GF-D8 (cell line): ENCODE results near the gene OR51Q1.

Experiments used
- DNase-seq: peaks from one replicate; lab custom pipeline; 2025; lab: John Stamatoyannopoulos, UW

The OR51Q1 gene

DNA sequence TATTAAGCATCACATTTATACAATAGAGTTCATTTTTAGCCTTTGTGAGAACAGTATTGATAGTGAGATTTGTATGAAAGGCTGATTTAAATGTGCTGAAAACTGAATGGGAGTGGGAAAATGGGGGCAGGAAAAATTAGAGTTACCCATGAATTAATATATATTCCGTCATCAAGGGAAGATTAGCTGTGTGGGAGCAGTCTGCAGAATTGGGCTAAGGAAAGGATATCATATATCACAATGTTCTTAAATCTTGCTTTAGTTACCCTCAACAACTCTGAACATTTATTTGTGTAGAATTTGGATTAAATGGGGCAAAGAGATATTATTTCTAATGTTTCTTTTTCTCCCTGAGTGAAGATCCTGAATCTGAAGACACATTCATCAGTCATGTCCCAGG lies at the start of gene OR51Q1:
TSS of gene OR51Q1 (plus strand) at position 301 of the 400 bp plus-strand sequence. CDS start at position 391, 90 bp downstream.
- DNase-seq: no peak

- no peak for DNase-seq
Observed at GRCh38 chr11:5380740-5381342, 41.1 kb upstream of the OR51Q1 start.

DNA sequence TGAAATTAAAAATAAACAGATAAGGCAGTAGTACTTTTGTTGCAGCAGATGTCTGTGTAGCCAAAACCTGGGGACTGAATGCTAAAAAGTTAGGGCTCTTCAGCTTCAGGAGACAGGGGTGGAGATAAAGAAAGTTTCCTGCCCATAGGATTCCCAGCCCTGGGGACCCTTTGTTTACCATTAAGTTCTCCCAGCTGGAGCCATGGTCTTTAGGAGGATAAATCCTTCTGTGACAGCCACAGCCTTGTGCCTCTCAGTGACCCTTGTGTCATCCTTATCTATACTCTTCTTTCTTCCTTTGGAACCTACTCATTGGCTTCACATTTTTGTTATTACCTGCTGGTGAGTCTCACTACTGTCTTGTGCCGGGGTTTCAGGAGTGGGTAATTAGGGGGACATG lies 38.3 kb upstream of the OR51Q1 start, which contains the start of gene OR51M1:
TSS of gene OR51M1 (plus strand) at position 237 of the 400 bp plus-strand sequence. CDS start 5,587 bp downstream, outside the sequence.
- DNase-seq: no peak

DNA sequence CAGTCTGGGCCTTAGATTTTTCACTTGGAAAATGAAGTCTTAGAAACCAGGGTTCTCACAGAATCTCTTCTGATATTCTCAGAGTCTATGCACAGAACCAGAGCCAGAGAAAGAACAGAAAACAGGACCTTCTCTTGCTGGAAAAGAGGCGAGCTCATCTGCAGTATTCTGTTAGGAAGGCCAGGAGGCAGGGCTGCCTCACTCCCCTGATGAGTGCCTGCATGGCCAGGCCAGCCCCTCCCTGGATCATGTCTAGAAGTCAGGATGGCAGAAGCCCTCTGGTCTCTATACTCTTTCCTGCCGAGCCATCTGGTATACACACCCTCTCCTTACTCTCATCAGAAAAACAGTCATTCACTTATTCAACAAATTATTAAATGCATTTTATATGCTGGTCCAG lies 37.6 kb upstream of the OR51Q1 start:
- no peak for DNase-seq

GRCh38 chr11:5390210-5390609 lies 31.7 kb upstream of the OR51Q1 start:
- no peak for DNase-seq

DNA sequence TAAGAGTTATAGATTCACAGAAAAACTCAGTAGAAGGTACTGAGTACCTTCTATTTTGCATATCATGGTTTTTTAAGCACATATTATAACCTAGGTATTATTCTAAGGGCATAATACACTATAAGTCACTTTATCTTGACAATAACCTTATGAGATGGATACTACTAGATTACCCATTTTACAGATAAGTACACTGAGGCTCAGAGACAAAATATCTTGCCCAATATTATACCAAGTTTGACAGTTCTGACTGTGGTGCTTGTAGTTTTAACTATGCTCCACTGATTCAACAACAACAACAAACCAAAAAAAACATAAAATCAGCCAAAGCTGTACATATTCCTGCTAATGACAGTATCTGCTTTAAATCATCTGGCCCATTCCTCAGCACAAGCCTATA lies 27.8 kb upstream of the OR51Q1 start:
- no peak for DNase-seq

GRCh38 chr11:5398936-5399335 lies 23.0 kb upstream of the OR51Q1 start:
- DNase-seq: no peak

DNA sequence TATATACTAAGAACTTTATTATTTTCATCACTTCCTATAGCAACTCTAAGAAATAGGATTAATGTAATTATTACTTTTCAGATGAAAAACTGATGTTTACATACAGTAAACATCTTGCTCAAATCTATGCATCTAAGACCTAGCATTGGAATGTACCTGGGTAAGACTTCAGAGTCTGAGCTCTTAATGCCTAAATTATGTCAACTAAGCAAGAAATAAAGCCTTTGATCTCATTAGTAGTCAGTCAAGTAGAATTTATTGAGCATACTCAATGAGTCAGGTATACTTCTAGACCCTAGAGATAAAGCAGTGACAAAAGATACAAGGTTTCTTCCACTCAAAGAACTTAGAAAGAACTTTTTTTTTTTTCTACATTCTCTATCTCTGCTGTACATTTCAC lies 16.7 kb upstream of the OR51Q1 start:
- no peak for DNase-seq

GRCh38 chr11:5420993-5421392 lies 918 bp upstream of the OR51Q1 start:
- no peak for DNase-seq

- no peak for DNase-seq
Observed at GRCh38 chr11:5423131-5423530, 1.2 kb downstream of the OR51Q1 start.

- no peak for DNase-seq
Observed at GRCh38 chr11:5441414-5441813, 19.5 kb downstream of the OR51Q1 start, which contains the start of gene OR51I1. OR51I1 (minus strand) TSS chr11:5441514; CDS start chr11:5441514, 0 bp downstream.

DNA sequence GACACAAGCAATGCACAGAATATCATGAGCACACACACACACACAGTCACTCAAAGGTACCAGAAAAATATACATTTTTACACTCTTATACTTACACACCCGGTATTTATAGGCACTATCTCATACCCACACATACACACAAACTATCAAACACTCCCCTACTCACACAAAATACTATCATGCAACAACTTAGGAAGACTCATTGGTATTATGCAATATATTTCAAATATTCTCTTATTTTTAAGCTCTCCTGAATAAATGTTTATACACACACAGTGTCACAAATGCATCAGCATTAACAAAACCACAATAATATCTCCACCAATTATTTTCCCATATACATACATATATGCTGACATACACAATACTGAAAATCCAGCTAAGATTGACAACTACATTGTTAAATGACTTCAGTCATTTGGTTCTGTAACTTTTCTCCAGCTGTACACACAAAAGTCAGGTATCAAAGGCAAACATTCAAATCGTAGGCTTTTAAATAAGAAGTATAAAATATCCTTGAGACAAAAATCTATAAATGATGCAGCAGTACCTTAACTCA lies 22.0 kb downstream of the OR51Q1 start:
- DNase-seq: no peak

DNA sequence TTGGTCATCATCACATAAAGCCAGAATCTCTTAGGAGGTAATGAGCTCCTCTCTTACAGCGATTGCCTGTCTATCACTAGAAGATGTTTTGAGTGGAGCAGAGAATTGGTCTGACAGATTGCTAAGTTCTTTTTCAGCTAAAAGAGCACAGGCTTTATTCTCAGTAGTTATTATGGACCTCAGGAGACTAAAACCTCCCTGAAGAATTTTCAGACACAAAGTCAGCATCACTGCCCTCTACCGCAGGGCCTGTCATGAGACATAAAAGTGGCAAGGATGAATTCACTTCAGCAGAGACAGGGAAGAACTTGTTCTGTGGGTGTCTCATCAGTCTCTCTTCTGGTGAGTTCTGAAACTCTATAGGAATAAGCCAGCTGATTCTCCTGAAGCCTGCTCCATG lies 27.1 kb downstream of the OR51Q1 start, which contains the start of gene OR51I2:
TSS of gene OR51I2 (plus strand) at position 301 of the 400 bp plus-strand sequence. CDS start 4,166 bp downstream, outside the sequence.
- DNase-seq: no peak

- DNase-seq: no peak
Observed at GRCh38 chr11:5449432-5449831, 27.5 kb downstream of the OR51Q1 start.

GRCh38 chr11:5460983-5461621 lies 39.2 kb downstream of the OR51Q1 start:
- DNase-seq: no peak

DNA sequence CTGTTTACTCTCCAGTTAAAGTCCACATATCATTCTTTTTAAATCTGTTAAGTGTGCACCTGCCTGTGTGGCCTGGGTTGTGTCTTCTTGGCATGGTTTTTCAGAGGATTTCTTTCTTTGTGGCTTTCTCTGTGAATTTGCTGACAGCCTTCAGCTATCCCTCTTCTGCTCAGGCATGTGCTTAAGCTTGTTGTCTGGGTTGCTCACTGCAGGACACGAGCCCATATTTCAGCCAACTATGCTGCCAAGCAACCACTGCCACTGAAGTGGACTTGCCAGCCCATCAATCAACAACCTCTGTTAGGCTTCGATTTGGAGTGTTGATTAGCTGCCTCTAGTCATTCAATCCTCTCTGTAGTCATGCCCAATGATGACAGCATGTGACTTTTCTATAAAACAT lies 45.6 kb downstream of the OR51Q1 start:
- DNase-seq: no peak
